ENCODE results near the gene SVIL.
"Not testable (repeated sequence)": the region's sequence is repeated elsewhere in the genome, so short reads cannot be mapped to it uniquely, and the experiment has no call there.

Gene SVIL

GRCh38 chr10:29618341-29619171 lies 16.2 kb downstream of the SVIL start:
- no peak for DNase-seq

GRCh38 chr10:29617880-29618340 lies 16.9 kb downstream of the SVIL start:
- DNase-seq = no peak

- DNase-seq = no peak
Observed at GRCh38 chr10:29616542-29616941, 18.2 kb downstream of the SVIL start.

GRCh38 chr10:29615195-29615594 lies 19.6 kb downstream of the SVIL start:
- no peak for DNase-seq

- not testable (repeated sequence) for DNase-seq
Observed at GRCh38 chr10:29614289-29614688, 20.5 kb downstream of the SVIL start.

DNA sequence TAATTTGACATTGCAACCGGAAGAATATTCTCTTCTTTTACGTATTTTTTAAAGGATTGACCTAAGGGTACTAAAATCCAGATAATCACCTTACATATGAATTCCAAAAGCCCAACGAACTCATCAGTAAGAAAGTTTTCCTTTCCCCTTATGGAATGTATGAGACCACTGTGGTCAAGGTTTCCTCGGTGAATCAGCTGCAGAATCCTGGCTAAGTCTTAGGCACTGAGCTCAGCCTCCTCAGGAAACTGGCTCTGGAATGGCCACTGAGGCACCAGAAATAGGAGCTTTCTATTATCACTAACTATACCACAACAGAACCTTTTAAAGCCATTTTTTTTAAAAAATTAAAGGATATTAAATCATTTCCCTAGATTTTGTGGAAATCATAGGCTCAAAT lies 21.0 kb downstream of the SVIL start:
- DNase-seq = no peak

DNA sequence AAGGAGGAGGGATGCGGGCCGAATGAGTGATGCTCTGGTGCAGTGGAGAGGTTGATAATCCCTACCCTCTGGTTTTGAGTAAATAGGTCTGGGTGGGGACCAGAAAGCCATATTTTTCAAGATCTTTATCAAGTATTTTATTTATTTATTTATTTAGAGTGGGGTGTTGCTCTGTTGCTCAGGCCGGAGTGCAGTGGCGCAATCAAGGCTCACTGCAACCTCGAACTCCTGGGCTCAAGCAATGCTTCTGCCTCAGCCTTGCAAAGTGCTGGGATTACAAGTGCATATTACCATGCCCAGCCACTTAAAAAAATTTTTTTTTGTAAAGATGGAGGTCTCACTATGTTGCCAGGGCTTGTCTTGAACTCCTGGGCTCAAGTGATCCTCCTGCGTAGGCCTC lies 21.6 kb downstream of the SVIL start:
- DNase-seq = no peak

DNA sequence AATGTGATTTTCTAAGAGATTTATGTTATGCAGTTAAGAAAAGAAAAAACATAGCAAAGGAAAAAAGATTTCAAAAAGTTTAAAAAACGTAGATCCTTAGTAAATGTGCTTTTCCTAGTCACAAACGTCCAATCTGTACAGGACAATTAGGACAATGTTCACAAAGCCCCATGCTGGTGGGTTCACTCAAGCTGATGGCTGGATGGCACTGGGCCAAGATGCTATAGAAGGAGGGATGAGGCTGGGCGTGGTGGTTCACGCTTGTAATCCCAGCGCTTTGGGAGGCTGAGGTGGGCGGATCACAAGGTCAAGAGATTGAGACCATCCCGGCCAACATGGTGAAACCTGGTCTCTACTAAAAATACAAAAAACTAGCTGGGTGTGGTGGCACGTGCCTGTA lies 22.1 kb downstream of the SVIL start:
- DNase-seq = no peak

DNA sequence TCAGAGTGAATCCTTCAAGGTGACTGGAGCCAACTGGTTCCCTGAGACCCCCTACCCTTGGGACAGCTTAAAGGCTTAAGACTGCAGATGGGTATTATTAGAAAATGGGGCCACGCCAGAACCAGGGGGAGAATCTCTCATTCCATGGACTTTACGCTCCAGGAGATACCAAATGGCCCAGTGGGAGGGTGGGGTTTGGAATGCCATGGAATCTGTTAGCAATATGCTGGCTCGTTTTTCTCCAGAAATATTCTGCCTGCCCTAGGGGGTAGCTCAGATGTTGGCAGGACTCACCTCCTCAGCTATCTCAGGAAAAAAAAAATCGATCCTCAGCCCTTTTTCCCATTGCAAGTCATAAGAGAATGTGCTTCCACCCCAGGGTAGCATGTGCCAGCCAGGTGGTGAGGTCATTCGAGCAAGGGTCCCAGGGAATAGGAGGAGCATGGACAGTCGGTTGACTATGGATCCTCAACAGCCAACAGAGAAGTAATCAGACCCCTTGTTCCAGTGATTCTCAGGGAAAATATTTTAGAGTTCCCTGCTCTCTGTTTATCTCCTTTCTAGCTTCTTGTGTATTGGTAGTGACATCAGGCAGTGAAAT lies 22.9 kb downstream of the SVIL start:
- no peak for DNase-seq

- no peak for DNase-seq
Observed at GRCh38 chr10:29610876-29611647, 23.7 kb downstream of the SVIL start.

GRCh38 chr10:29610331-29610730 lies 24.4 kb downstream of the SVIL start:
- not testable (repeated sequence) for DNase-seq

- DNase-seq = no peak
Observed at GRCh38 chr10:29609696-29610095, 25.1 kb downstream of the SVIL start.

GRCh38 chr10:29608476-29609301 lies 26.1 kb downstream of the SVIL start:
- DNase-seq = no peak

DNA sequence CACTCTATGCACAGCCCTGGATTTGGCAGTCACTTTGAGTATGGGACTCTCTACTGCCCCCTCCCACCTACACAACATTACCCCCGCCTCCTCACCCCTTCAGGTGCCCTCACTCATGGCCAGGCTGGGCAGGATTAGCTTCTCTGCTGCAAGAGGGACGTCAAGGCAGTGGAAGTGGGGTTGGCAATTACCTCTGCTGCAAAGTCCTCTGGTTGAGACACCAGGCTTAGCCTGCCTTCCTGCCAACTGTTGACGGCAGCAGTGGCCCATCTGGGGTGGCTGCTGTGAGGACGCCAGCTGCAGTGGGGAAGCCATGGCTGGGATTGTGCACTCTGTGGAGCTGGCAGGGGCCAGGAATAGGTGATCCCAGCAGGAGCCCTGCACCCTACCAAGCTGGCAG lies 26.7 kb downstream of the SVIL start:
- no peak for DNase-seq

GRCh38 chr10:29607576-29607975 lies 27.2 kb downstream of the SVIL start:
- no peak for DNase-seq

DNA sequence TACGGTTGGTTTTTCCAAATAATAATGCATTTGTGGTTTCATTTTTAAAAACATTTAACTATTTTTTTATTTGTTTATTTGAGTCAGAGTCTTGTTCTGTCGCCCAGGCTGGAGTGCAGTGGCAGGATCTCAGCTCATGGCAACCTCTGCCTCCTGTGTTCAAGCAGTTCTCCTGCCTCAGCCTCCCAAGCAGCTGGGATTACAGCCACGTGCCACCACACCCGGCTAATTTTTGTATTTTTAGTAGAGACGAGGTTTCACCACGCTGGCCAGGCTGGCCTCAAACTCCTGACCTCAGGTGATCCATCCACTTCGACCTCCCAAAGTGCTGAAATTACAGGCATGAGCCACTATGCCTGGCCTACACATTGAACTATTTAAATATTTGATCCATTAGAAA lies 28.1 kb downstream of the SVIL start:
- DNase-seq = not testable (repeated sequence)

- DNase-seq = no peak
Observed at GRCh38 chr10:29604291-29604825, 30.4 kb downstream of the SVIL start.

- DNase-seq = no peak
Observed at GRCh38 chr10:29603223-29603896, 31.4 kb downstream of the SVIL start.

GRCh38 chr10:29600821-29601220 lies 34.0 kb downstream of the SVIL start:
- DNase-seq = no peak

DNA sequence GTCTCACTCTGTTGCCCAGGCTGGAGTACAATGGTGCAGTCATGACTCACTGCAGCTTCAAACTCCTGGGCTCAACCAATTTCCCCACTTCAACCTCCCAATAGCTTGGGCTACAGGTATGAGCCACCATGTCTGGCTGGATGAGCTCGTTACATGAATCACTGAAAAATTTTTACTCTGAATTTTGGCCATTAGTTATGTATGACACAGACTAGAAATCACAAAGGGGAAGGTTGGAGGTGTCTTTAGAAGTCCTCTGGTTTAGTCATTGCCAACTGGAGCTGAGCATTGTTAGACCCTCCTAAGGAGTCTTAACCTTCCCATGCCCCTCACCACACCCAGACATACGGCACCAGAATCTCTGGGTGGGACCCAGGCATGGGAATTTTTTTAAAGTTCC lies 34.7 kb downstream of the SVIL start:
- DNase-seq = no peak

- DNase-seq = no peak
Observed at GRCh38 chr10:29598851-29599311, 35.9 kb downstream of the SVIL start.

DNA sequence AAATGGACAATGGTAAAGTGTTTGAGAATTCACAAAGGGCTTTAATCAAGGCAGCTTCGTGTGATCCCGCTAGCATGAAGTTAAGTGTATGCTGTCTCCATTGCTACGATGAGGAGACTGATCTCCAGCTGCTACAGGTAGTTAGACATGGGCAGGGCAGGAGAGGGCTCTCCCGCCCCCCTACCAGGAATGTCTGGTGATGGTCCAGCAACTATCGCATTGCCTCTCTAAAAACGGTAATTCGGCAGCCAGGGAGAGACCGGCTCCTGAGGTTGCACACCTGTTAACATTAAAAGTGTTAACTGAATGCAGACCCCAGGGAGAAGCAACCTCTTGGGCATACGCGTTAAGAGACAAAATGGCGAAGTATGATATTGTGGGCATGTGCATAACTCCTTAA lies 37.9 kb downstream of the SVIL start:
- DNase-seq = no peak
